ENCODE data around the gene OR8B3. TPM values are rescaled to one million over a fixed set of nuclear protein-coding genes. Genes with fewer than 3 reads are reported as not detected.
A peak's percentile ranks its signal among the peaks of the same experiment; 100 is the strongest.
"Not testable (repeated sequence)": the region's sequence is repeated elsewhere in the genome, so short reads cannot be mapped to it uniquely, and the experiment has no call there.

Gene OR8B3
- total RNA-seq, 1 donor from 2014 or later: not detected

DNA sequence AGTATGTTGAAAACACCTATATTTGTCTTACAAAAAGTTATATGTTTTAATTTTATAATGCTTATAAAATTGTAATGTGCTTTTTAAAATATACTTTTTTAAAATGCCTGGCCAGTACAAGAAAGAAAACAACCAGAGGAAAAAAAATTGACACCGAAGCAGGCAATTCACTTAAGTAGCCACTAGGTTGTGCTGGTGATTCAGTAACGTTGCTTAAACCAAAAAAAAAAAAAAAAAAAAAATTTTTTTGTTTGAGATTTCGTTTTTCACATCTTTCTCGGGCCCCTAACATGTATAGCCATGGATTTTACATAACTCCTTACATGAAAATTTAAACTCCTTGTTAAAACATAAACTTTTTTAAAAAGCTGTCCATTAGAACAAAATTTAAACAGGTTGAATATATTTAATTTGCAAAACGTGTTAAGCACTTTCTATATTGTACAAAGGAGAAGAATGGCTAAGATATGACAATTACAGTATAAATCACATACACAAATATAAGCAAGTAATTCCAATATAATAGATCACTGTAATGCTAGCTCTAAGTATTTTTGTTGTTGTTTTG, 16.6 kb upstream of the OR8B3 start:
- Histone ChIP-seq H3K27me3 (ENCODE audit: control insufficient read depth, insufficient read depth, low read length) (peaks cover 3% of the 10 kb centered on the region), H3K36me3 (ENCODE audit: control insufficient read depth, insufficient read depth, low read length) (no peaks in the 10 kb centered on the region), H3K4me3 (ENCODE audit: low read depth, low read length) (no peak overlapping the region)
- TF ChIP-seq, protein P1, sequence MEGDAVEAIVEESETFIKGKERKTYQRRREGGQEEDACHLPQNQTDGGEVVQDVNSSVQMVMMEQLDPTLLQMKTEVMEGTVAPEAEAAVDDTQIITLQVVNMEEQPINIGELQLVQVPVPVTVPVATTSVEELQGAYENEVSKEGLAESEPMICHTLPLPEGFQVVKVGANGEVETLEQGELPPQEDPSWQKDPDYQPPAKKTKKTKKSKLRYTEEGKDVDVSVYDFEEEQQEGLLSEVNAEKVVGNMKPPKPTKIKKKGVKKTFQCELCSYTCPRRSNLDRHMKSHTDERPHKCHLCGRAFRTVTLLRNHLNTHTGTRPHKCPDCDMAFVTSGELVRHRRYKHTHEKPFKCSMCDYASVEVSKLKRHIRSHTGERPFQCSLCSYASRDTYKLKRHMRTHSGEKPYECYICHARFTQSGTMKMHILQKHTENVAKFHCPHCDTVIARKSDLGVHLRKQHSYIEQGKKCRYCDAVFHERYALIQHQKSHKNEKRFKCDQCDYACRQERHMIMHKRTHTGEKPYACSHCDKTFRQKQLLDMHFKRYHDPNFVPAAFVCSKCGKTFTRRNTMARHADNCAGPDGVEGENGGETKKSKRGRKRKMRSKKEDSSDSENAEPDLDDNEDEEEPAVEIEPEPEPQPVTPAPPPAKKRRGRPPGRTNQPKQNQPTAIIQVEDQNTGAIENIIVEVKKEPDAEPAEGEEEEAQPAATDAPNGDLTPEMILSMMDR (IDR thresholded peaks at IDR 0.05; ENCODE audit: insufficient read depth, low read length, poor library complexity, severe bottlenecking): peak; percentile 74
- DNase-seq (ENCODE audit: low read depth): no peak

DNA sequence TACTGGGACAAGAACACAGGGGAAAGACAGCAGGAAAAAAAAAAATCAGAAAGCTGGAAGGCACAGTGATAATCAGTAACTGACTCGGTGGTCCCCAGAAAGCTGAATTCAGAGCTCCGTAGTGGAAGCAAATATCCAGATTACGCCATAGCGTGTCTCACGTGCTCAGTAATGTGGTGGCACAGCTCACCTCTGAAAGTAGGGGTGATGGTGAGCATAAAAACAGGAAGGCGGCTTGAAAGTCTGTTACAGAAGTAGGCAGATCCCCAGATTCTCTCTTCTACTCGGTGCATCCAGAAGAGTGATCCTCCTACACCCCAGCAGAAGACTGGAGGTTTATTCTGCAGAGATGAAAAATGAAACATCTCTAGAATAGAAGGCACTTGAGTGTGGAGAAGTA, 11.1 kb upstream of the OR8B3 start:
- Histone ChIP-seq H3K4me3 (ENCODE audit: low read depth, low read length) (no peak overlapping the region), H3K36me3 (ENCODE audit: control insufficient read depth, insufficient read depth, low read length) (no peaks in the 10 kb centered on the region), H3K27me3 (ENCODE audit: control insufficient read depth, insufficient read depth, low read length) (peaks cover 3% of the 10 kb centered on the region)
- DNase-seq (ENCODE audit: low read depth): no peak
- TF ChIP-seq, protein P1 (IDR thresholded peaks at IDR 0.05; ENCODE audit: insufficient read depth, low read length, poor library complexity, severe bottlenecking): no peak

DNA sequence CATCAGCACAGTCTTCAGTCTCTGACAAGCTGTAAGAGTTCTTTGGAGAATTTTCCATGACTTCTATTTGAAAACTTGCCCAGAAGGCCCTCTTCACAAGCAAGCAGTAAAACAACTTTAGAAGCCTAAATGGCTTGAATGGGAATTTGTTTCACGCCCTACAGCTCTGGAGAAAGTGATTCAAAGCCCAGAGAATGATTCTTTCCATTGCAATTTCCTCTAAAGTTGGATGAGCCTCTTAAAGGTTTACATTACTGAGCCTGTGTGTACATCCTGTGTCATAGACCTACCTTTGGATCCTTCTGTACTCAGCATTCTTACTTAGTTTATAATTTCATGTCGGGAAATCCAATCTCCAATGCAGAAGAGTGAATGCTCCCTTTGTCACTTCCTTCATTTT, 6.8 kb upstream of the OR8B3 start:
- Histone ChIP-seq H3K27me3 (ENCODE audit: control insufficient read depth, insufficient read depth, low read length) (no peaks in the 10 kb centered on the region), H3K36me3 (ENCODE audit: control insufficient read depth, insufficient read depth, low read length) (no peaks in the 10 kb centered on the region), H3K4me3 (ENCODE audit: low read depth, low read length) (no peak overlapping the region)
- TF ChIP-seq, protein P1 (IDR thresholded peaks at IDR 0.05; ENCODE audit: insufficient read depth, low read length, poor library complexity, severe bottlenecking): no peak
- DNase-seq (ENCODE audit: low read depth): no peak

DNA sequence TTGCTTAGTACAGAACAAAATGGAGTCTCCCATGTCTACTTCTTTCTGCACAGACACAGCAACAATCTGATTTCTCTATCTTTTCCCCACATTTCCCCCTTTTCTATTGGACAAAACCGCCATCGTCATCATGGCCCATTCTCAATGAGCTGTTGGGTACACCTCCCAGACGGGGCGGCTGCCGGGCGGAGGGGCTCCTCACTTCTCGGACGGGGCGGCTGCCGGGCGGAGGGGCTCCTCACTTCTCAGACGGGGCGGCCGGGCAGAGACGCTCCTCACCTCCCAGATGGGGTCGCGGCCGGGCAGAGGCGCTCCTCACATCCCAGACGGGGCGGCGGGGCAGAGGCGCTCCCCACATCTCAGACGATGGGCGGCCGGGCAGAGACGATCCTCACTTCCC, 4.4 kb upstream of the OR8B3 start:
- not testable (repeated sequence) for H3K4me3 ChIP-seq (ENCODE audit: low read depth, low read length); DNase-seq (ENCODE audit: low read depth); H3K27me3 ChIP-seq (ENCODE audit: control insufficient read depth, insufficient read depth, low read length); H3K36me3 ChIP-seq (ENCODE audit: control insufficient read depth, insufficient read depth, low read length)

DNA sequence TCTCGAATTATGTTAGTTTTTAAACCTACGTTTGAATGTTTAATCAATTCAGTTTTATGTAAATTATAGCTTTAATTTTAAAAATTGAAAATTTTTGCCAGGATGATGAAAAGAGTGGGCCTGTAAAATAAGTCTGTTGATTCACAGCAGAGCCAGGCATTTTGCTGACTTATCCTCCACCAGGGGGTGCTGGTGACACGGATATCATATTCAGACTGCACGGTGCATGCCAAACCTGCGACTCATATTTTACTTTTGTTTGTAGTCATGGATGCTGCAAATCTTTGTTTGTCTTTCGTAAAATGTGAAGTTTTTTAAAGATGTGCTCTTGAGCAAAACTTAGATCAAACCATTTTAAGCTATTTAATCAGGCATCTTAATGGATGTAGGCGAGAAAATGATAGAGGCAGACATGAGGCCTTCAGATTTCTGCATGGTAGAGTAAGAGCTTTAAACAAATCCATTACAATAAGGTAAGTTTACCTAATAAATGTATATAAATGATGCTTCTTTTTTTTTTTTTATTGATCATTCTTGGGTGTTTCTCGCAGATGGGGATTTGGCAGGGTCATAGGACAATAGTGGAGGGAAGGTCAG, 3.6 kb upstream of the OR8B3 start:
- Histone ChIP-seq H3K4me3 (ENCODE audit: low read depth, low read length) (no peak overlapping the region), H3K36me3 (ENCODE audit: control insufficient read depth, insufficient read depth, low read length) (no peaks in the 10 kb centered on the region), H3K27me3 (ENCODE audit: control insufficient read depth, insufficient read depth, low read length) (no peaks in the 10 kb centered on the region)
- TF ChIP-seq, protein P1 (IDR thresholded peaks at IDR 0.05; ENCODE audit: insufficient read depth, low read length, poor library complexity, severe bottlenecking): peak; percentile 78
- peak; percentile 35 for DNase-seq (ENCODE audit: low read depth)

DNA sequence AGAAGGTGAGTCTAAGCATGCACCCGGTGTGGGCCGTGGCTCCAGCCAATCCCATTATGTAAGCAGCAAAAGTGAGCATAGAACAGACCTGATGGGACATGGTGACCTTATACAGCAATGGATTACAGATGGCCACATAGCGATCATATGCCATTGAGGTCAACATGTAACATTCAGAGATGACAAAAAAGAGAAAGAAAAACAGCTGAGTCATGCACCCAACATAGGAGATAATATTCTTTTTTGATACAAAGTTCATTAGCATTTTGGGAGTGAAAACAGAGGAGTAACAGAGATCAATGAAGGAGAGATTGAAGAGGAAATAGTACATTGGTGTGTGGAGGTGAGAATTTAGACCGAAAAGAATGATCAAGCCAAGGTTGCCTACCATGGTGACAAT, 2.0 kb downstream of the OR8B3 start:
- not testable (repeated sequence) for H3K27me3 ChIP-seq (ENCODE audit: control insufficient read depth, insufficient read depth, low read length); H3K36me3 ChIP-seq (ENCODE audit: control insufficient read depth, insufficient read depth, low read length); H3K4me3 ChIP-seq (ENCODE audit: low read depth, low read length)

DNA sequence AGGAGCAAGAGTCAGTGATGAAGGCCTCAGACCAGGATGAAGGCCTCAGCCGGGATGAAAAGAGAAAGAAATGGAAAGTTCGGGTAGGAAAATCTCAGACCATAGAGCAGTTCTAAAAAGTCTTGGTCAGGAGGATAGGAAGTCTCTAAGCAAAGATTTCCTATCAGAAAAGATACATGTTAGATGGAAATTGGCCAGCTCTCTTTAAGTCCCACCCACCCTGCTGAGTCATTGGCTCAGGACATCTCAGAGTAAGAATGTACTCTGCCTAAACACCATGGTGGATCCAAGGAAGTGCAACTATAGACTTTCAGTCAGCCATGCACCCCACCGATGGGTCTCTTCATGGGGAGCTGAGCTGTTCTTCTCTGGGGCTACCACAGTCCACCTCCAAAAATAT, 4.4 kb downstream of the OR8B3 start:
- TF ChIP-seq, protein P1 (IDR thresholded peaks at IDR 0.05; ENCODE audit: insufficient read depth, low read length, poor library complexity, severe bottlenecking): no peak
- no peak for DNase-seq (ENCODE audit: low read depth)
- Histone ChIP-seq H3K36me3 (ENCODE audit: control insufficient read depth, insufficient read depth, low read length) (no peaks in the 10 kb centered on the region), H3K4me3 (ENCODE audit: low read depth, low read length) (no peak overlapping the region), H3K27me3 (ENCODE audit: control insufficient read depth, insufficient read depth, low read length) (no peaks in the 10 kb centered on the region)

More for the DNA sequence above, 2.0 kb downstream of the OR8B3 start:
- not testable (repeated sequence) for DNase-seq (ENCODE audit: low read depth)
